HL-60/S4 (cell line): ENCODE measurements around the gene HEXD.

Experiments
- in situ Hi-C: fragments of 300-500 bp; cut with MboI; formaldehyde crosslinking; loops from 2 replicates; pipeline ENCODE4 v1.14.3; 2022; ENCODE audit warnings: low sequenced_read_pairs

HEXD gene

DNA sequence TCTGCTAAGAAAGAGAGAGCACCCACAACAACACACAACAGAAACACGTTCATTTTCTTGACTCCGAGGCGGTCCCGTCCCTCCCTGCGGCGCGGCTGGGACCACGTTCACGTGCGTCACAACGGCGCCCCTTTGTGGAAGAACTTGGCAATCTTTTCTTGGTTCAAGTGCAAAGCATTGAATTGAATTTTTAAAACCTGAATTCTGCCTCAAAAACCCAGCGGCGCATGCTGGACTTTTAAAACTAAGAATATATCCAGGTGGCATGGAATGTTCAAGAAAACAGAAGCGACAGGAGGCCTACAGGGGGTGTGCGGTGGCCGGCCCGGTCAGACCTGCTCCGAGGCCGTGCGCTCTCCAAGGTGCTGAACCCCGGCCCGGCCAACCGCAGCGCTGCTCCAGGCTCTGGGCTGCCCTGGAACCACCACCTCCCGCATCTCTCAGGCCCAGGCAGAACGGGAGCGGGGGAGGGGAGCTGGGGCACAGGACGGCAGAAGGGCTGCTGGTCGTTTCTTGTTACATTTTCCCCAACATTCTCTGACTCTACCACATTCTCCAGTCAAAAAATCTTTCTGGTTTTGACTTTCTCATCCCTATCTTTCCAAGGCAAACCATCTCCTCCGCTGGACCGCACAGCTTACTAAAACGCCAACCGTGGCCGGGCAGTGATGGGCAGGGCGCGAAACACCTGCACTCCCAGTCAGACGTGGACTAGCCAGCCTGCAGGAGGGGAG, 3.4 kb upstream of the HEXD start:
- in situ Hi-C loops, result no loop called here

DNA sequence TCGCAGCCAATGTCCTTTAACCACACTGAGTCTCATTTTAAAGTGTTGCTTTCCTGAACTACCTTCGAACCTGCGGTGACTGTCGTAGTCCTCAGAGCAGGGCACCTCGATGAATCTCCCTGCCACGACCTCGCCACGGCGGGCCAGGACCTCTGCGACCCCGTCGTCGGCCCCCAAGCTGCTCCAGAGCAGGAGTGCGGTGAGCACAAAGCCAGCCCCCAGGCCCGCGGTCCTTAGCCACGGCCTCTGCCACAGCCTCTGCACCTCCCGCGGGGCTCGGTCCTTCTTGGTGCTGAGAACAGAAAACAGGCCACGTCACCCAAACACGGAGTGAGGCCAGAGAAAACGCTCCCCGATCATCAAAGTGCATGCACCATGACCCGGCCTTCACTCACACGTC, 2.8 kb upstream of the HEXD start:
- in situ Hi-C loops, result no loop called here

DNA sequence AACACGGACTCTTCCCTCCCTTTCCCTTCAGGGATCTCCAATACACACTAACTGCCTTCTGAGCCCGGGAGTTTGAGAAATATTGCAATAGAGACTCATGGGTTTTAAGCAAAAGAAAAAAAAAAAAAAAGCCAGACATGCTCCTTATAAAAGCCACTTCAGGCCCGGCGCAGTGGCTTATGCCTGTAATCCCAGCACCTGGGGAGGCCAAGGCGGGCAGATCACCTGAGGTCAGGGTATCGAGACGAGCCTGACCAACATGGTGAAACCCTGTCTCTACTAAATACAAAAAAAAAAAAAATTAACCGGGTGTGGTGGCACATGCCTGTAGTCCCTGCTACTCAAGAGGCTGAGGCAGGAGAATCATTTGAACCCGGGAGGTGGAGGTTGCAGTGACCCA, 2.4 kb upstream of the HEXD start:
- in situ Hi-C loops, result no loop called here

DNA sequence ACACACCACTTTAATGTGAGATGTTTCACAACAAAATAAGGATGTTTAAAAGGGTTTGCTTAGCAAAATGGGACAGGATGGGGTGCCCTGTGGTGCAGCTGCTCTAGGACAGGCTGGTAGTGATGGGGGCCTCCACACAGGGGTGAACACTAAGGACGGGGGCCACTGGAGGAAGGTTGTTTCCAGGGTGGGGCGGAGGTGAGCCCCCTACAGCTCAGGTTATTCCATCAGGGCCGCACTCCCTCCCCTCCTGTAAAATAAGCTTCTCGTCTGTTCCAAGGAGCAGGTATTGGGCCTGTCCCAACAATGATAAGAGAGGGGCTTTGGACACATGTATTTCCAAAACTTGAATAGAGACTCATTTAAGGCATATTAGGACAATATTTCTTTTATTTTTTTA, 1.9 kb upstream of the HEXD start:
- in situ Hi-C loops, result no loop called here

DNA sequence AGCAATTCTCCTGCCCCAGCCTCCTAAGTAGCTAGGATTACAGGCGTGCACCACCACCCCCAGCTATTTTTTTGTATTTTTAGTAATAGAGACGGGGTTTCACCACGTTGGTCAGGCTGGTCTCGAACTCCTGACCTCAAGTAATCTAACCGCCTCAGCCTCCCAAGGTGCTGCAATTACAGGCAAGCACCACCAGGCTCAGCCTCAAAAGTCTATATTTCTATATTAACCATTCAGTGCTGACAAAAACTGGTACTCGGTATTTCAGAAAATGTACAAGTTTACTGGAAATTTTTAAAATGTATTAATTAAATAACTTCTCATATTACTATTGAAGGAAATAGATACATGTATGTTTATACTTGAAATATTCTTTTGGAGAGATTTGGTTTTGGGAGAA, 1.4 kb upstream of the HEXD start:
- in situ Hi-C loops, result no loop called here

DNA sequence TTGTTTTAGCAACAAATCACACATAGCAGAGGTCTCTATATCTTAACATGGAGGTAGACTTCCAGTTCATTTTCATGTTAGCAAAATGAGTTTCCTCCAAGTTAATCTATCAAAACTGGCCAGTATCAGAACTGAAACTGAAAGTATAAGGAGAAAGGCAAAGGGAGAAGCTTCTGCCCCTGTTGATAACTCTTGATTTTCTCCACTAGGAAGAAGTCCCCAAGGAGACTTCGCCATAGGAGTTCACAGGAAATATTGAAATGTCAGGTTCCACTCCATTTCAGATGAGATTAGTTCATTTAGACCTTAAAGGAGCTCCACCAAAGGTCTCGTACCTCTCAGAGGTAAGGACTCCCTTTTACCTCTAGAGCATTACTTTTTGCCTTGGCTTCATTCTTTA, 1.4 kb downstream of the HEXD start:
- in situ Hi-C loops, result no loop called here

DNA sequence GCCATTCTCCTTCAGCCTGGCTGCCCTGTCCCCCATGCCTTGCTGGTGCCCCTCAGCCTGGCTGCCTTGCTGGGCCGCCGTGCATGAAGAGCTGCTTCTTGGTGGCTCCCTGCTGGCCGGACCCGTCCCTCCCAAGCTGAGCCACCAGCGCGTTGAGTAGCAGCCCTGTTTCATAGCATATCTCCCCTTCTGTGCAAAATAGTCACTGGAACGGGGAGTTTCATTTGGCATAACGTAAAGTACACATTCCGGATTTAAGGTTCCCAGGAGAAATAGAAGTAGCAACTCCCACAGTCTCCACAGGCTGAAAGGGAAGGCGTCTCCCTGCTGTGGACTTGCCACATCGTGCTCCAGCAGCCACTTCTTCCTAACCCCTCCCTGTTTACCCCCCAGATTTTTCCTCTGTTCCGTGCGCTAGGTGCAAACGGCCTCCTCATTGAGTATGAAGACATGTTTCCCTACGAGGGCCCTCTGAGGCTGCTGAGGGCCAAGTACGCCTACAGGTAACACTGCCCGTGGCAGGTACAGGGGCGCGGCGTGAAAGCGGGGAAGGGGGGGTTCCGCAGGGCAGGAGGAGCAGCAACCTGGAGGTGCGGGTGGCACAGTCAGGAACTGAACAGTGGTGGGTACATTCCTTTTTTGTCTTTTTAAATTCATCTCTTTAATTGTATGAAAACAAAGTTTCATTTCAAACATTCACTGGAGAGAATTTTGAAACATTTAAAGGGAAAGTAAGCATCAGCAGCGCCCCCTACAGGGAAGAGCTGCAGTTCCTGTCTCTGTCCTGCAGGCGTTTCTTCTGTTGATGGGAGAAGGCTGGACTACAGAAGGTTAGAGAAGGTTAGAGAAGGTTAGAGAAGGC, 6.1 kb downstream of the HEXD start:
- in situ Hi-C loops, result no loop called here

DNA sequence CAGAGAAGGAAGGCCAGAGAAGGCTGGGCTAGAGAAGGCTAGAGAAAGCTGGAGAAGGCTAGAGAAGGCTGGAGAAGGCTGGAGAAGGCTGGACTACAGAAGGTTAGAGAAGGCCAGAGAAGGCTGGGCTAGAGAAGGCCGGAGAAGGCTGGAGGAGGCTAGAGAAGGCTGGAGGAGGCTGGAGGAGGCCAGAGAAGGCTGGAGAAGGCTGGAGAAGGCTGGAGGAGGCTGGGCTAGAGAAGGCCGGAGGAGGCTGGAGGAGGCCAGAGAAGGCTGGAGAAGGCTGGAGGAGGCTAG, 6.7 kb downstream of the HEXD start:
- in situ Hi-C loops, result no loop called here

DNA sequence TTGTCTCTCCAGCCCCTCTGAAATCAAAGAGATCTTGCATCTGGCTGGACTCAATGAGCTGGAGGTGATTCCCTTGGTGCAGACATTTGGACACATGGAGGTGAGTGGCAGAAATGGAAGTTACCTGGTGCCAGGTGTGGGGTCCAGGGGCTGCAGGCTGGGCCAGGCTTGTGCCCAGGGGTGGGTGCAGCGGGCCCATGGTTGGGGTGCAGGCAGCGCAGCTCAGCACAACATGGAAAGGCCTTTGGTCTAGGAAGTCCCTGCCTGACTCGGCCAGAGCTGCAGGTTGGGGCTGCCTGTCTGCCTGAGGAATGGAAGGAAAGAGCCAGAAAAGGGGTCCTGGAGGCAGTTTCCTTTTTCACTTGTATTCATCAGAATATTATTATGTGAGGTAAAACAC, 10.4 kb downstream of the HEXD start:
- in situ Hi-C loops, result no loop called here

DNA sequence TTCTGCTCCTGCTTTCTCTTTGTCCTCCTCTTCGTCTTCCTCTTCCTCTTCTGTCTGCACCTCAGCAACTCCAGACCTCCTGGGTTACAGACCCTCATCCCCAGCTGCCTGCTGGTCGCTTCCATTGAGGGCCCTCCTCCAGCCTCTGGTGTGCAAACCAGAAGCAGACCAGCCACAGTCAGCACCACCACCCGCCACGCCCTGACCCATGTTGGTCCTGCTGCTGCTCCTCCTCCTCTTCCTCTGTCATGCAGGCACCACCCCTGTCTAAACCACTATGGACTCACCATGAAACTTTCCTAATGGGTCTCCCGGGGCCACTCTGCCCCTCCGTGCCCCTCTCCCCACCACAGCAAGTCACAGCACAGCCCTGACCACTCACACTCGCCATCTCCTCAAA, 11.7 kb downstream of the HEXD start:
- in situ Hi-C loops, result no loop called here

DNA sequence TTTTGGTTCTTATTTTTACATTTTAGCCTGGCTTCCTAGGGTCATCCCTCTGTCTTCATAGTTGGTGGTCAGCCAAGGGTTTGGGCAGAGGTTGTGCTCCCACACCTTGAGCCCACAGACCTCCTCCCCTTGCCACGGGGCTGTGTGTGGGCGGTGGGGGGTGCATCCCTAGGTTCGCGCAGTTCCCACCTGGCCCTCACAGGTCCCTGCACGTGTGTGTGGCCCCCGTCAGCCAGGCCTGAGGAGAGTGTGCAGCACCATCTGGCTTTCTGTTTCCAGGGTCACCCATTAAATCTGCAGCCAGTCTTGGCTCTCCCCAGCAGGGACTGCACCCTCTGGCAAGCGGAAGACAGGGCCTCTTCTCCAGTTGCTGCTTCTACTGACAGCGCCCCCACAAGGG, 13.9 kb downstream of the HEXD start:
- in situ Hi-C loops, result no loop called here

DNA sequence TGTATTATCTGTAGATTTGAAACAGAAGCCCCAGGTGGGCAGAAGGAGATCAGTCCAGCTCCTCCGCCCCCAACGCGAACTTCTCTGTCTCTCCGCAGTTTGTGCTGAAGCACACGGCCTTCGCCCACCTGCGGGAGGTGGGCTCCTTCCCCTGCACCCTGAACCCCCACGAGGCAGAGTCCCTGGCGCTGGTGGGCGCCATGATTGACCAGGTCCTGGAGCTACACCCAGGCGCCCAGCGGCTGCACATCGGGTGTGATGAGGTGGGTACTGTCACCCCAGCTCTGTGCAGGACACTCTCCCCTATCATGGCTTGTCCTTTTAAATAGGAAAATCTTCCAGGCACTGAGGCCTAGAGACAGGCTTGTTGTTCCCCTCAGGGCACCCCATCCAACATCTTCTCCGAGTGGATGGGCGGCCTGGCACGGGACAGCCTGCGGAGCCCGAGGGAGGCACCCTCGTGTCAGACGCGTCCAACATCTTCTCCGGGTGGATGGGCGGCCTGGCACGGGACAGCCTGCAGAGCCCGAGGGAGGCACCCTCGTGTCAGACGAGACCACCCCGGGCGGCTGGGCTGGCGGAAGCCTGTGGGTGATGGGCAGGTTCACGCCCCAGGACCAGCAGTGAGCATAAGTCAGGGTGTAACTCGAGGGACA, 15.5 kb downstream of the HEXD start:
- in situ Hi-C loops, result no loop called here

DNA sequence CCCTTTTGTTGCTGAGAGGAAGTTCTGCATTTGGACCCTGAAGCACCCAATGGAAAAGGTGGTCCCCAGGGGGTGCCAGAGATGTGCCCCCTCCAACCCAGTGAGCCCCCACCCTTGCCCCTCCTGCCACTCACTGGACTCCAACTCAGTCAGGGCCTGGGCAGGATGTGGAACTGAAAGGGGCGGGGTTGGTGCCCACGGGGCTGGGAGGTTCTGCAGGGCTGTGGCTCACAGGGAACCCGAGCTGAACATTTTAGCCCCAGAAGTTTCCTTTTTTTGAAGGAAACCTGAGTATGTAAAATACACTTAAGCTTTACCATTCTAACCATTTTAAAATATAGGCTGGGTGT, 16.0 kb downstream of the HEXD start:
- in situ Hi-C loops, result no loop called here

DNA sequence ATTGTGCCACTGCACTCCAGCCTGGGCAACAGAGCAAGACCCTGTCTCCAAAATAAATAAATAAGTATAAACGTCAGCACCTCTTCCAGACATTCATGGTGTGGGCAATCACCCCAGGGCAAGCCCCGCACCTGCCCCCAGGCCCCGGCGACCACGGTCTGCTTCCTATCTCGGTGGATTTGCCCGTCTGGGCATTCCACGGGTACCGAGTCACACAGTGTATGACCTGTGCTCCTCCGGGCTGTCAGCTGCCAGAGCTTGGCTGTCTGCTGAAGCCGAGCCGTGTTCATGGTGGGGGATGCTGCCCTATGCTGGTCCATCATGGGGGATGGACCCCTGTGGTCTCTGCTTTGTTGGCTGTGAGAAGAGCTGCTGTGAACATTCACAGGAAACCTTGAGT, 17.0 kb downstream of the HEXD start:
- in situ Hi-C loops, result no loop called here

DNA sequence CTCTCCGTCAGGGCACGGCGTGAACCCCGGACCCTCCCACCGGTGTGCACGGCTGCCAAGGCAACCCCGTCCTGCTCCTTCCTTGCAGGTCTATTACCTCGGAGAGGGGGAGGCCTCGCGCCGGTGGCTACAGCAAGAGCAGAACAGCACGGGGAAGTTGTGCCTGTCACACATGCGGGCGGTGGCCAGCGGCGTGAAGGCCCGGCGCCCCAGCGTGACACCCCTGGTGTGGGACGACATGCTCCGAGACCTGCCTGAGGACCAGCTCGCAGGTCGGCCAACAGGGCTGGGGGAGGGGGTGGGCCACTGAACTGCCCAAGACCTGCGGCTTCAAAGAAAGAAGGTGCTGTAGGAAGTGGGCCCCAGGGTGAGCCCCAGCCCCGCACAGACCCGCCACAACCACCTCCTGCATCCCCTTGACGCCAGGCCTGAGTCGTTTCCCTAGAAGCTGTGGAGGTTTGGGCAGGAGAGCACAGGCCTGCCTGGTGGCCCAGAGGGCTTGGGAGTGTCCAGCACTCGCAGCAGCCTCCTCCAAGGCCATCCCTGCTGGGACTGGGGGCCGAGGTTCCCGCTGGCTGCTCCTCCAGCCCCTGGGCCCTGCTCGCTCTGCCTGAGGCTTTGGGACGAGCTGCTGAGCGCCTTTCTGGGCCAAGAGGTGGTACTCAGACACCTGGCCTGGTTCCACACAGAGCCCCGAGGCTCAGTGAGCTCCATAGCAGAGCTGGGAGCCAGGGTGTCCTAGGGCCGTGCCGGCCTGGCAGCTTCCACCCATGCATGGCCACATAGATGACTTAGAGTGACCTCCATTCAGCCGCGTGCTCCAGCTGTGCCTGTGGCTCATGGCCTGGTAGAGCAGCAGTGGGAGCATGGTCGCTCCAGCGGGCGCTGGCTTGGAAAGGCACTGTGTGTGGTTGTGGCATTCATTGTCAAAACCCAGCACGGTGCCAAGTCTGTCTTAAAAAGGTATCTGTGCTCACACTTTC, 17.7 kb downstream of the HEXD start:
- in situ Hi-C loops, result no loop called here

DNA sequence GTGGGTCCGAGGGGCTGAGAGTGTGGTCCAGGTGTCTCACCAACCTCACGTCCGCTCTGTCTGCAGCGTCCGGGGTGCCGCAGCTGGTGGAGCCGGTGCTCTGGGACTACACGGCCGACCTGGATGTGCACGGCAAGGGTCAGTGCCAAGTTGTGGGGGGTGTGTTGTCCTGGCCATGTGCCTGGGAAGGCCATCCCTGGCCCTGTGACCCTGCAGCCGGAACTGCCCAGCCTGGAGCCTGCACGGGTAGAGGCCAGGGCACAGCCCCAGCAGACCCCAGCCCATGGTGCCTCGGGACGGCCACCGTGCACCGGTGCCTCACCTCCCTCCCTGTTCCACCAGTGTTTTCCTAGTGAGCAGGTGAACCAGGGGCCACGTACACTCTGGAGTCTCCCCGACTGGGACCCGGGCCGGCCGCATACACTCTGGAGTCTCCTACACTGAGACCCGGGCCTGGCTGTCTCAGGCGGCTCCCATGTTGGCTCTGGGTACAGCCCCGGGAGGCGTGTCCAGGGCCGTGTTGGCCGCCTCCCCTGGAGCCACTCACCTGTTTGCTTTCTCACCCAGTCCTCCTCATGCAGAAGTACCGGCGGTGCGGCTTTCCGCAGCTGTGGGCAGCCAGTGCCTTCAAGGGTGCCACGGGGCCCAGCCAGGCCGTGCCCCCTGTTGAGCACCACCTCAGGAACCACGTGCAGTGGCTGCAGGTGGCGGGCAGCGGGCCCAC, 18.6 kb downstream of the HEXD start:
- in situ Hi-C loops, result no loop called here

DNA sequence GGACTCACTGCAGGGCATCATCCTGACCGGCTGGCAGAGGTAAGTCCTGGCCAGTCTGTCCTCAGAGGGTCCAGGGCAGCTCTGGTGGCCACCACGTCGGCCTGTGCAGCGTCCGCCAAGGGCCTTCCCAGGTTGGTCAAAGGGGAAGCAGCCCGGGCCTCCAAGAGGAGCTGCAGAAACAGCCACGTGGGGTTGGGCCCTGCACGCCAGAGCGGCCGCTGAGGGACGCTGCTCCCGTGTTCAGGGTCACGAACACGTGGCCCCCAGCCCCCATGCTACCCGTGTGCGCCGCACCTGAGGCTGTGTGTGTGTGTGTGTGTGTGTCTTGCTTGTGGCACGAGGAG, 19.1 kb downstream of the HEXD start:
- in situ Hi-C loops, result no loop called here

DNA sequence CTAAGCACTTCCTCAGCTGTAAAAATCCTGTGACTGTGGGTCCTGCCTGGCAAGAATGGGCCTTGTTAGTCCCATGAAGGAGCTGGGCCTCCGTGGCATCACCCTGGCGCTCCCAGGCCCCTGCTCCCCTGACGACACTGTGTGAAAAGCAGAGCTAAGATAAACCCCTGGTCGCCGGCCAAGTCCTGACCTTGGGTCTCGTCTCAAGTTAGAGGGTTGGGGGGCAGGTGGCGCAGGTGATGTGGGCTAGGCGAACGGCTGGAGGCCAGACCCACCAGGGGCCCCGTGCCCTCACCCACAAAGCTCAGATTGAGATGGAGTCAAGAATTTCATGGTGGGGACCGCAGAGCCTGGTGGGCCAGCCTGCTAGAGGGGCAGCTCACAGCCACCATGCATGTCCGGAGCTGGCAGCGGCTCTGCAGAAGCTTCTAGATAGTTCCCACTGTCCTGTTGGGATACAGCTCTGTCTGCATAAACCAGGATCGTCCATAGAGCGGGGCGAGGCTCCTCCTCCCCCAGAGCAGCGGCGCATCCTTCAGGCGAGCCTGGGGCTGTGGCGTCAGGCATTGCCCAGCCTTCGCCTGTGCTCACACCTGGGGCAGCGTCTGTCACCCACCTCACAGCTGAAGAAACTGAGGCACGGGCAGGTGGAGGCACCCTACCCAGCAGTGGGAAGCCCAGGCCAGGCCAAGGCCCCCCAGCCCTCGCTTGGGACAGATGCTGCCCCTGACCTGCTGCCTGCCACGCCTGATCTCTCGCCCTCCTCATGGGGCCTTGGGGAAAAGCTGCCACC, 20.4 kb downstream of the HEXD start:
- in situ Hi-C loops, result no loop called here

DNA sequence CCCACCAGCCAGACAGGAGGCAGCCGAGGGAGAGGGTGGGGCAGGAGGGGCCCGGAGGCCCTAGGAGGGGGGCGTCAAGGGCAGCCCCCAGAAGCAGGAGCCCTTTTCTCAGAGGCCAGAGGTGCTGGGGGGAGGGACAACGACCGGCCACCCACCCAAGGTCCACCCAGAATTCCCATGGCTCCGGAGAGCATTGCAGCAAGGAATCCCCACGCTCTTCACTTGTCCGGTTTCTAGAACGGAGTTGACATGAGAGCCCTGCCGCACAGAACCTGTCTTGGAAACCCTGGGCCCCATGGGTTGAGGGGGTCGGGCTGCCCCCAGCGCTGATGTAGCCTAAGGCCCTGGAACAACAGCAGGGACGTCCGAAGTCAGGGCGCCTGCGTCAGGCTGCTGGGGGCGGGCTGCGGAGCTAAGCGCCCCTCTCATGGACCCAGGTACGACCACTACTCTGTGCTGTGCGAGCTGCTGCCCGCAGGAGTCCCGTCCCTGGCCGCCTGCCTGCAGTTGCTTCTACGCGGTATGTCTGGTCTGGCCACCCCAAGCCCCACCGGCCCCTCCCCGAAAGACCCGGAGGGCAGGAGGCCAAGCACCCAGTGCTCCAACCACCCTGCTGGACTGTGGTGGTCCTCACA, 21.2 kb downstream of the HEXD start:
- in situ Hi-C loops, result no loop called here
